ENCODE results near the gene RNF31. TPM values are rescaled to one million over a fixed set of nuclear protein-coding genes. Genes with fewer than 3 reads are reported as not detected.

RNF31 gene
- polyA plus RNA-seq, 1 donor: 57.5 TPM

GRCh38 chr14:24115422-24116127 is 31.7 kb upstream of the RNF31 start:
- no peak for DNase-seq

GRCh38 chr14:24116128-24116814 is 31.0 kb upstream of the RNF31 start:
- no peak for DNase-seq

DNA sequence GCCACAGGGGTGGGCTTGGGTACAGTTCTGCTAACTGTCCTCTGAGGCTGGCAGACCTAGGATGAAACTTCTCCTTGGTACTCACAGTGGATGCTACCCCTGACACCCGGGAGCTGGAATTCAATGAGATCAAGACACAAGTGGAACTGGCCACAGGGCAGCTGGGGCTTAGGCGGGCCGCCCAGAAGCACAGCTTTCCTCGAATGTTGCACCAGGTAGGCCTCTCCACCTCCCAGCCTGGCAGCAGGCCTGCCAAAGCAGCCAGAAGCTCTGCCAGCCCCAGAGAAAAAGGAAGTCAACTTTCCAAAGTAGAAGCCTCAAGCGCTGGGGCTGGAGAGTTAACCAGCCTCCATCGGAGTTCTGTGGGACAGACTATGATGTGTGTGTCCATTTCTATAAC is 30.1 kb upstream of the RNF31 start:
- no peak for DNase-seq

DNA sequence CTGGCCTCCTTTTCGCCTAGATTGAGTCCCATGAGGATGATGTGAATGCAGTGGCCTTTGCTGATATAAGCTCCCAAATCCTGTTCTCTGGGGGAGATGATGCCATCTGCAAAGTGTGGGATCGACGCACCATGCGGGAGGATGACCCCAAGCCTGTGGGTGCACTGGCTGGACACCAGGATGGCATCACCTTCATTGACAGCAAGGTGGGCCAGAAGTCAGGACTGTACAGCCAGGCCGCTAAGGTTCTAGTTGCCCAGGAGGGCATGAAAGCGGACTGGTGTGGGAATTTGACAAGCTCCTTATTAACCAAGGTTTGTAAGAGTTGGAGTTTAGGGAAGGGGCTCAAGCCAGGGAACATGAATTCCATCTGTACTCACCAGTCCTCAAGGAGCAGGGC is 27.6 kb upstream of the RNF31 start:
- DNase-seq: no peak

DNA sequence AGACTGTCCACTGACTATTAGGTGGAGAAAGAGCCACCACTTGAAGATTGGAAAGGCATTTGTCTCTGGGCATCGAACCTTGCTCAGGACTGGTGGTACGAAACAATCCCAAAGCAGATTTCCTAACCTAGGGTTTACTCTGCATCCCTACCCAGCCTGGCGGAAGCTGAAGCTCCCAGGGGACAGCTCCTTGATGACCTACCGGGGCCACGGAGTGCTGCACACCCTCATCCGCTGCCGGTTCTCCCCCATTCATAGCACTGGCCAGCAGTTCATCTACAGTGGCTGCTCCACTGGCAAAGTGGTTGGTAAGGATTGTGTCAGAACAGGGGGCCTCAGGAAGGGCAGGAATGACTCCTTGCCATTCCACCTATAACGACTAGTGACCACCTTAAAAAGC is 26.1 kb upstream of the RNF31 start:
- DNase-seq: no peak

DNA sequence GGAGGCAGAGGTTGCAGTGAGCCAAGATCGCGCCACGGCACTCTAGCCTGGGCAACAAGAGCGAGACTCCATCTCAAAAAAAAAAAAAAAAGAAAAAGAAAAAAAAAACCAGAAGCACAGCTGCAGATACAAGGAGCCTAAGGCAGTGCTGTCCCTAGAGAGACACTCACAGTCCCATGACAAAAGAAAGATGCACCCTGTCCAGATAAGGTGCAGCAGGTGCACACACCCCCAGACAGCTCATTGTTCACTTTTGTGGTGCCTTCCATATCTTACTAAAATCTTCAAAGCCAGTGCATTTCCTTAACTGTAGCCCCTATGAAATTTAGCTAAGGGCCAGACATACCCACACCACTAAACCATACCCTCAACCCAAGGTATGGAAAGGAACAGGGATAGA is 24.9 kb upstream of the RNF31 start:
- no peak for DNase-seq

DNA sequence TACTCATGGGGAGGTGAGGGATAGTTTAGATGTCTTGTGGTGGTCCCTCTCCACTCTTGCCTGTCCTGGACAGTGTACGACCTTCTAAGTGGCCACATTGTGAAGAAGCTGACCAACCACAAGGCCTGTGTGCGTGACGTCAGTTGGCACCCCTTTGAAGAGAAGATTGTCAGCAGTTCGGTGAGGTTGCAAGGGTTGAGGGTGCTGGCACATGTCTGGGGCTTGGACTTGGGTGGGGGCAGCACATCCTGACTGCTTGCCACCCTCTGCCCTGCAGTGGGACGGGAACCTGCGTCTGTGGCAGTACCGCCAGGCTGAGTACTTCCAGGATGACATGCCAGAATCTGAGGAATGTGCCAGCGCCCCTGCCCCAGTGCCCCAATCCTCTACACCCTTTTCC is 24.4 kb upstream of the RNF31 start:
- DNase-seq: no peak

DNA sequence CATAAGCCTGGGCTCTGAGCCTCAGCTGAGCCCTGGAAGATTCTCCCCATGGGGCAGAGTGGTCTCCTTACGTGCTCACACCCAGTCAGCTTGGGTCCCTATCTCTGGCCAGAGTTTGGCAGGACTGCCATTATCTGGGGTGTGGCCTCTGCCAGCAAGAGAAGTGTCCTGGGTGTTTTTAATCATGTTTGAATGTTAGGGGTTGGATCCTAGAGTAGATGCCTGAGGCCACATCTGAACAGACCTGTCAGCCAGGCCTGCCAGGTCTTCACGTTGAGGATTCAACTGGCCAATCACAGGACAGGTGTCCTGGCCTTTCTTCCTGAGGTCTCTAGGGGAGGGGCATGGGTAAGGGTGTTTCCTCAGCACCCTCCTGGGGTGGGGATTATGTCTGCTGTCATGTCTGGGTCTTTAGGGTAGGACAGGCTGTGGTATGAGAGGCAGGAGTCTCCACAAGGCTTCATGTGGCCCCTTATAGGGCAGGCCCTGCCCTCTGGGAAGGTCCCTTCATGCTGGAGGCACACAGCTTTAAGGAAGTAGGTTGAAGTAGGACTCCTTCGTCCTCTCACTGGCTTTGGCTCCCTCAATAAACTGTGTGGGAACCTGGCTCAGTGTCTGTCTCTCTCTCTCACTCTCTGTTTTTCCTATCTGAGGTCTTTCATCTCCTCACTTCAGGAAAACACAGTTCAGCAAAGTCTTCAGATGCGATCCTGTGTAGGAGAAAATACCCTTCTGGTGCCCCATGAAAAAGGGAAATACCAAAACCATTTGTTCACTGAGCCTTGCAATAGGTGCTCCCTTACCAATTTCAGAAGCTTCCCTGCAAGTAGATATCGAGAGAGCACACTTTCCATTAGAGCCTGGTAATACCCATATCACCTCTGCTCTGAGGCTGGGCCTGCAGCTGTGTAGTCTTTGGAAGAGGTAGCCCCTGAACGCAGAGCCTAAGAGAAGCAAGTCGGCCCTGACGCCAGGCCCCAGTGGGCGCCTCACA is 23.6 kb upstream of the RNF31 start:
- no peak for DNase-seq

- no peak for DNase-seq
Observed at GRCh38 chr14:24126939-24127338, 20.4 kb upstream of the RNF31 start.

DNA sequence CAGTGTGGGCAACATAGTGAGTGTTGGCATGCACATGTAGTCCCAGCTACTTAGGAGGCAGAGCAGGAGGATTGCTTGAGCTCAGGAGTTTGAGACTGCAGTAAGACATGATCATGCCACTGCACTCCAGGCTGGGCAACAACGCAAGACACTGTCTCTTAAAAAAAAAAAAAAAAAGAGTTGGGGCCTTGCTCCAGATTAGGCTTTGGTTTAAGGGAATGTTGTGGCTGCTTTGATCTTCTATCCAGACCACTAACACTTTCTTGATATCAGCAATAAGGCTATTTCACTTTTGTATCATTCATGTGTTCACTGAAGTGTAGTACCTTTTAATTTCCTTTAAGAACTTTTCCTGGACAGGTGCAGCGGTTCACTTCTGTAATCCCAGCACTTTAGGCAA is 19.6 kb upstream of the RNF31 start:
- DNase-seq: no peak

GRCh38 chr14:24129410-24129998 is 17.8 kb upstream of the RNF31 start:
- DNase-seq: no peak

DNA sequence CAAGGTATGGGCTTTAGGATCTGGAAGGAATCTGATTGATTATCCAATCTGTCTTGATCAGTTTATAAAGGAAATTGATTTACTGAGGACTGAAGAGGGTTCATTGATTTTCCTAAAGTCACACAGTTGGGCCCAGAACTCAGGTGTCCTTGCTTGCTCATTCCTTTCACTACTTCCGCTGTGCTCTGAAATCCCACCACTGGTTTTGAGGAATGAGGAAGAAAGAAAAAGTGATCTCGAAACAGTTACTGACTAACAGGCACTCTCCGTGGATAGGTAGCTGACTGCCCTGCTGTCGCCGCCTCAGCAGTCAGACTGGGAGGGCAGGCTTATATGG is 16.9 kb upstream of the RNF31 start, which contains the start of gene FITM1:
Gene FITM1 (plus strand): TSS at position 280 of the 337 bp plus-strand sequence. CDS start 905 bp downstream, outside the sequence.
- no peak for DNase-seq

- no peak for DNase-seq
Observed at GRCh38 chr14:24130717-24131548, 16.4 kb upstream of the RNF31 start.

- DNase-seq: no peak
Observed at GRCh38 chr14:24131549-24131966, 15.7 kb upstream of the RNF31 start.

- no peak for DNase-seq
Observed at GRCh38 chr14:24132061-24132685, 15.1 kb upstream of the RNF31 start.

GRCh38 chr14:24132976-24133375 is 14.3 kb upstream of the RNF31 start:
- DNase-seq: no peak

- DNase-seq: no peak
Observed at GRCh38 chr14:24133735-24134134, 13.6 kb upstream of the RNF31 start.

DNA sequence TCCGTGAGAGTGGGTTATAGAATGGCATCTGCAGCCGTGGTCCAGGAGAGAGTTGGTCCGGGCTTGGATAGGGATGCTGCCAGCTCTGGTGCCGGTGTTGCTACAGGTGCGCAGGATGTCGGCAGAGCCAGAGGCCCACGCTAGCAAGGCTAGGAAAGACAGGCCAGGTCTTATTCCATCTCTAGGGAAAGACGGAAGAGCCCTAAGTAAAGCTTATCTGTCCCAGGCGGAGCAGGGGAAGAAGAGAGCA is 11.8 kb upstream of the RNF31 start:
- no peak for DNase-seq

DNA sequence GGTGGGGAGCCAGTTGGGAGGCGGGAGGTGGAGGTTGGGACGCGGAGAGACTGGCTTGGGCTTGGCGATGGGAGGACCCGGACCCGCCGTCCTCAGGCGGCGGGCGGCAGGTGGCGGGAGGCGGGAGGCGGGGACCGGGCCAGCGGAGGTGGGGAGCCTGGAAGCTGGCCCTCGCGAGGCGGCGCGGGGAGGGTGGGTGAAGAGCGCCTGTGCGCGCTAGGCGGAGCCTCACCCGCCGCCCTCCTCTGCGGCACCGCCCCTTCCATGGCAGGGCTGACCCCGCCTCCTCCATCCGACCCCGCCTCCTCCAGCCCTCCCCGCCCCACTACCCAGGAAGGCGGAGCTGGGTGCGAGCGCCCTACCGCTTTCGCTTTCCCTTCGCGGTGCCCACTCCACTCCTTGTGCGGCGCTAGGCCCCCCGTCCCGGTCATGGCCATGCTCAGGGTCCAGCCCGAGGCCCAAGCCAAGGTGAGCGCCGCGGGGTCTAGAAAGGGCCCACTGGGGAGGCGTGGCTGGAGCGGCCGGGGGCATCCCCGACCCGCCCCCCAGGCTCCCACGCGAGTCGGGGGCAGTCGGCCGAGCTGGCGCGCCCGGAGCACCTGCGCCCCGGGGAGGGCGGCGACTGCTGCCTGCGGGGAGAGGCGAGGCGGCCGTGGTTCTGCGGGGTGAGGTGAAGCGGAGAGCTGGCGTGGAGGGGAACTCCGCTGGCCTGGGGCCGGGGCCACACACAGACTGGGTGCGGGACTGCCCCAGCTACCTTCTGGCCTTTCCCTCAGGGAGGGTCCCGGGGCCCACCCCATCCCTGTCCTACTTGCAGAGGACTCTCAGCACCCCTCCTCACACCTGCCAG is 11.2 kb upstream of the RNF31 start, which contains the start of gene PSME1:
Gene PSME1 (plus strand): TSS at position 361 of the 850 bp plus-strand sequence. CDS start 69 bp downstream, at position 430.
- DNase-seq: peak; percentile 89
